Transverse colon (tissue), 4 donors: ENCODE data around the gene ACBD6. TPM values are rescaled to one million over a fixed set of nuclear protein-coding genes. Genes with fewer than 3 reads are reported as not detected.

Source experiments
- DNase-seq: peaks from one replicate; pipeline ENCODE4 v3.0.0-alpha.2; 2019
- H3K27ac ChIP-seq, 4 donors: fragments of 200-600 bp; sonication (generic); 2 replicates each; pipeline ENCODE4 v1.5.1; 2016 to 2018; ENCODE audit warnings: inconsistent platforms in 4 of 4
- H3K27me3 ChIP-seq: fragments of 200-600 bp; sonication (generic); 2 replicates; pipeline ENCODE4 v1.5.1; 2017; ENCODE audit warnings: inconsistent platforms
- H3K36me3 ChIP-seq, 4 donors: fragments of 200-600 bp; sonication (generic); 2 replicates each; pipeline ENCODE4 v1.5.1; 2017 to 2019; ENCODE audit warnings: inconsistent platforms in 4 of 4
- H3K4me1 ChIP-seq, 4 donors: fragments of 200-600 bp; sonication (generic); 2 replicates each; pipeline ENCODE4 v1.5.1; 2017 to 2020; ENCODE audit warnings: inconsistent platforms in 4 of 4
- H3K4me3 ChIP-seq, 4 donors: fragments of 200-600 bp; sonication (generic); 1 replicate in 1 of 4; 2 replicates in 3 of 4; pipeline versions ENCODE4 v1.5.1 to v1.6.1; 2017 to 2019; ENCODE audit warnings: inconsistent platforms in 4 of 4
- H3K9me3 ChIP-seq, 2 donors: fragments of 200-600 bp; sonication (generic); 2 replicates each; pipeline ENCODE4 v1.5.1; 2017 to 2019; ENCODE audit warnings: inconsistent platforms in 2 of 2
- CTCF ChIP-seq, 5 experiments: fragments of 200-600 bp in 3 of 5; fragments of 450-650 bp in 2 of 5; sonication (generic) in 3 of 5; IDR thresholded peaks; 1 replicate in 2 of 5; 2 replicates in 3 of 5; pipeline ENCODE4 v1.5.1; 2016 to 2017; ENCODE audit warnings: antibody characterized with exemption in 5 of 5, inconsistent platforms in 3 of 5, mild to moderate bottlenecking in 2 of 5, moderate library complexity in 1 of 5
- EP300 ChIP-seq: sonication (generic); formaldehyde crosslinking; IDR thresholded peaks from one replicate; pipeline ENCODE4 v1.6.1; 2017; ENCODE audit warnings: antibody characterized with exemption, low read depth
- POLR2A ChIP-seq: fragments of 450-650 bp; IDR thresholded peaks from one replicate; pipeline ENCODE4 v1.6.1; 2016; ENCODE audit warnings: antibody characterized with exemption, mild to moderate bottlenecking, moderate library complexity
- POLR2AphosphoS5 ChIP-seq, 3 donors: sonication (generic); formaldehyde crosslinking; IDR thresholded peaks; one replicate each; pipeline ENCODE4 v1.6.1; 2016; ENCODE audit warnings: antibody characterized with exemption in 3 of 3
- WGBS, 2 donors: methylation state at CpG; one replicate each; pipeline ENCODE4 v1.1.5; 2018; ENCODE audit warnings: low coverage in 1 of 2; 5-methylcytosine and 5-hydroxymethylcytosine counted together
- in situ Hi-C, 4 donors: fragments of 200-750 bp; cut with MboI; loops; one replicate each; pipeline versions ENCODE4 v1.15.0 to v1.15.1; 2017; ENCODE audit warnings: low sequenced_read_pairs in 3 of 4, low pct_ligation_motif_present in 1 of 4, low pct_unique_long_range_greater_than_20kb in 1 of 4
- intact Hi-C: fragments of 100-400 bp; cut with DNase I; formaldehyde crosslinking; loops from one replicate; pipeline ENCODE4 v1.15.1; 2023; ENCODE audit warnings: low total_unique reads
- total RNA-seq, 4 donors: library from RNA; depleted of rRNA; stranded (reverse); fragments of >200 nt; gene quantifications; one replicate each; pipeline ENCODE4 v1.1.0, GENCODE V29; 2016

Gene ACBD6
- total RNA-seq, 4 donors from 2014 or later, result 9.7 to 48.4 (median 38.6) TPM

GRCh38 chr1:180286417-180286816, 216.0 kb downstream of the ACBD6 start:
- no peaks in the 10 kb centered on the region for H3K9me3 ChIP-seq

GRCh38 chr1:180283098-180283497, 219.3 kb downstream of the ACBD6 start:
- no peak for DNase-seq
- 75 to 92% methylated on average over 3 to 4 of the region's 4 CpGs for WGBS, 2 donors
- peaks cover 0 to 11% (median 3%) of the 10 kb centered on the region in 4 donors for H3K4me1 ChIP-seq
- intact Hi-C loops (no loop called here), in situ Hi-C loops (no loop called here)
- peaks cover 0 to 9% (median 0%) of the 10 kb centered on the region in 4 donors for H3K36me3 ChIP-seq
- no peak overlapping the region for H3K27ac ChIP-seq
- no peak overlapping the region for H3K4me3 ChIP-seq
- TF ChIP-seq CTCF (IDR thresholded peaks at IDR 0.05) (no peak), EP300 (no peak), POLR2A (no peak), POLR2AphosphoS5 (IDR thresholded peaks at IDR 0.05) (no peak)
- H3K27me3 ChIP-seq, result no peaks in the 10 kb centered on the region
- H3K9me3 ChIP-seq, result no peaks in the 10 kb centered on the region

More at GRCh38 chr1:180286417-180286816, 216.0 kb downstream of the ACBD6 start:
- in situ Hi-C loops (no loop called here), intact Hi-C loops (no loop called here)
- no peak for TF ChIP-seq EP300
- TF ChIP-seq CTCF (IDR thresholded peaks at IDR 0.05), result no peak
- no peak for TF ChIP-seq POLR2A
- TF ChIP-seq POLR2AphosphoS5 (IDR thresholded peaks at IDR 0.05), result no peak
- peaks cover 0 to 27% (median 7%) of the 10 kb centered on the region in 4 donors for H3K4me1 ChIP-seq
- H3K27me3 ChIP-seq, result no peaks in the 10 kb centered on the region
- no peak overlapping the region for H3K27ac ChIP-seq
- H3K4me3 ChIP-seq, result no peak overlapping the region
- no peak for DNase-seq
- peaks cover 0 to 9% (median 0%) of the 10 kb centered on the region in 4 donors for H3K36me3 ChIP-seq

GRCh38 chr1:180282401-180283044, 219.9 kb downstream of the ACBD6 start:
- in situ Hi-C loops (no loop called here), intact Hi-C loops (no loop called here)
- Histone ChIP-seq H3K4me3 (no peak overlapping the region), H3K4me1 (peaks cover 0 to 11% (median 3%) of the 10 kb centered on the region in 4 donors), H3K27ac (no peak overlapping the region), H3K36me3 (peaks cover 0 to 9% (median 0%) of the 10 kb centered on the region in 4 donors), H3K9me3 (no peaks in the 10 kb centered on the region), H3K27me3 (no peaks in the 10 kb centered on the region)
- no peak for TF ChIP-seq EP300
- no peak for TF ChIP-seq POLR2A
- no peak for TF ChIP-seq CTCF (IDR thresholded peaks at IDR 0.05)
- no peak for TF ChIP-seq POLR2AphosphoS5 (IDR thresholded peaks at IDR 0.05)
- no peak for DNase-seq
- WGBS, 2 donors, result 63 to 66% methylated on average over 5 of the region's 5 CpGs

- intact Hi-C loops (no loop called here), in situ Hi-C loops (no loop called here)
- H3K4me3 ChIP-seq, result no peak overlapping the region
- H3K27ac ChIP-seq, result no peak overlapping the region
- TF ChIP-seq POLR2AphosphoS5 (IDR thresholded peaks at IDR 0.05) (no peak), POLR2A (no peak), CTCF (IDR thresholded peaks at IDR 0.05) (no peak), EP300 (no peak)
- WGBS, 2 donors, result 92 to 93% methylated on average over 1 of the region's 1 CpG
- no peaks in the 10 kb centered on the region for H3K9me3 ChIP-seq
- peaks cover 0 to 3% (median 0%) of the 10 kb centered on the region in 4 donors for H3K36me3 ChIP-seq
- no peaks in the 10 kb centered on the region for H3K27me3 ChIP-seq
- DNase-seq, result no peak
- H3K4me1 ChIP-seq, result peaks cover 0 to 11% (median 3%) of the 10 kb centered on the region in 4 donors
Observed at GRCh38 chr1:180281490-180281889, 220.9 kb downstream of the ACBD6 start.
